ENCODE data around the gene IFT20.

The IFT20 gene

GRCh38 chr17:28335201-28335958 is at the start of gene IFT20, which contains the start of gene TNFAIP1:
Gene IFT20 (minus strand): TSS chr17:28335472. CDS start chr17:28331985, 3,487 bp downstream.
Gene TNFAIP1 (plus strand): TSS chr17:28335761. CDS start chr17:28339522, 3,761 bp downstream.
- peak; percentile 91 to 99 for DNase-seq

GRCh38 chr17:28385037-28385400 is 49.7 kb upstream of the IFT20 start:
- DNase-seq = no peak

- peak; percentile 57 to 59 for DNase-seq
Measured at GRCh38 chr17:28384281-28385036, 49.2 kb upstream of the IFT20 start.

GRCh38 chr17:28381141-28381825 is 46.0 kb upstream of the IFT20 start:
- no peak for DNase-seq

- no peak for DNase-seq
Measured at GRCh38 chr17:28379814-28380801, 44.8 kb upstream of the IFT20 start.

GRCh38 chr17:28372945-28373274 is 37.6 kb upstream of the IFT20 start:
- DNase-seq = no peak

- peak in 1 of 2 experiments; percentile 28 for DNase-seq
Measured at GRCh38 chr17:28372203-28372944, 37.1 kb upstream of the IFT20 start.

- peak; percentile 80 to 81 for DNase-seq
Measured at GRCh38 chr17:28371245-28372202, 36.3 kb upstream of the IFT20 start, which contains the start of gene SARM1. Gene SARM1 (plus strand): TSS chr17:28371694. CDS start chr17:28372033, 339 bp downstream.

GRCh38 chr17:28370744-28371103 is 35.5 kb upstream of the IFT20 start:
- no peak for DNase-seq

GRCh38 chr17:28370035-28370743 is 34.9 kb upstream of the IFT20 start, which contains the start of gene VTN:
Gene VTN (minus strand): TSS chr17:28370307. CDS start chr17:28370203, 104 bp downstream.
- no peak for DNase-seq

GRCh38 chr17:28369684-28370034 is 34.4 kb upstream of the IFT20 start:
- no peak for DNase-seq

GRCh38 chr17:28368915-28369683 is 33.8 kb upstream of the IFT20 start:
- DNase-seq = no peak

GRCh38 chr17:28368306-28368831 is 33.1 kb upstream of the IFT20 start:
- no peak for DNase-seq

GRCh38 chr17:28367641-28368305 is 32.5 kb upstream of the IFT20 start:
- no peak for DNase-seq

- DNase-seq = no peak
Measured at GRCh38 chr17:28366605-28367004, 31.3 kb upstream of the IFT20 start.

- DNase-seq = no peak
Measured at GRCh38 chr17:28365487-28365886, 30.2 kb upstream of the IFT20 start.

- DNase-seq = no peak
Measured at GRCh38 chr17:28364665-28365363, 29.5 kb upstream of the IFT20 start, which contains the start of gene SEBOX. Gene SEBOX (minus strand): TSS chr17:28365199. CDS start chr17:28365151, 48 bp downstream.
